Stomach (tissue), 4 donors: ENCODE measurements around the gene KHDRBS2.

Source experiments
- EP300 ChIP-seq: sonication (generic); formaldehyde crosslinking; IDR thresholded peaks from one replicate; pipeline ENCODE4 v1.6.1; 2017; ENCODE audit warnings: antibody characterized with exemption
- POLR2A ChIP-seq, 4 donors: fragments of 450-650 bp; IDR thresholded peaks; one replicate each; pipeline ENCODE4 v1.6.1; 2016; ENCODE audit warnings: antibody characterized with exemption in 4 of 4, control low read depth in 2 of 4, mild to moderate bottlenecking in 1 of 4, moderate library complexity in 1 of 4
- TF ChIP-seq, protein P1 (sequence below), 7 experiments: fragments of 450-650 bp in 4 of 7; fragments of 200-600 bp in 3 of 7; sonication (generic) in 3 of 7; IDR thresholded peaks; one replicate each; pipeline ENCODE4 v1.5.1; 2016 to 2019; ENCODE audit warnings: antibody characterized with exemption in 7 of 7, control low read depth in 2 of 7, mild to moderate bottlenecking in 1 of 7

DNA sequence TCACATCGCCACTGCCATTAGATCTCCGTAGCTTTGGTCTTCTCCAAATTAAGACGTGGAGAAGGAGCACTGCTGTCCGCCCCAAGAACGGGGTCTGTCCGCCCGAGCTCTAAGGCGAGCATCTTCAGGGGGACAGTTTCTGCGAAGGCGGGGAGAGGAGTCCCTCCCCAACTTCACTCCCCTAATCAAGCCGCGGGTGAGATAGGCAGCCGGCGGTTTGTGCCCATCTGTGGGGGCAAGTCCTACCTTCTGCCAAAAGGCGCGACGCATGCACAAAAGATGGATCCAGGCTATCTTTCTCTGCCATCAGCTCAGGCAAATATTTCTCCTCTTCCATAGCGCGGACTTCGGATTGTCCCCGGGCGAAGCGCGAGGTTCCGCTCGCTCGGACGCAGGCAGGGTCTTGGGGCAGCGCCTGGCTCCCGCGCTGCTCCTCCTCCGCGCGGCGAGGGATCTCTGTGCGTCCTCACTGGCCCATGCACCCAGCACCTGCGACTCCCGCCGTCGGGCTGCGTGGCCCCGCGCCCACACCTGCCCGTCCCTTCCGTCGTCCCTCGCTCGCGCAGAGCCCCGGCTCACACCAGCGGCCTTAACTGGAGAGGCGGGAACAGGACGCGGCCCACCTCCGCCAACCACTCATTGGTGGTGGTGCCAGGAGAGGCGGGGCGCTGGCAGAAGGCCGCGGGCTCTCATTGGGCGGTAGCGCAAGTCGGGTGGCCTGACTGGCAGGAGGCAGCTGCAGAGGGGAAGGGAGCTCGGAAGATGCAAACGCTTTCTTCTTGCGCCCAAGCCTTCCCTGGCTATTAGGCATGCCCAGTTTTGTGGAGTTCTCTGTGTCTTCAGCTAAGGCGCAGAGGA, at the start of gene KHDRBS2:
- TF ChIP-seq, protein P1, sequence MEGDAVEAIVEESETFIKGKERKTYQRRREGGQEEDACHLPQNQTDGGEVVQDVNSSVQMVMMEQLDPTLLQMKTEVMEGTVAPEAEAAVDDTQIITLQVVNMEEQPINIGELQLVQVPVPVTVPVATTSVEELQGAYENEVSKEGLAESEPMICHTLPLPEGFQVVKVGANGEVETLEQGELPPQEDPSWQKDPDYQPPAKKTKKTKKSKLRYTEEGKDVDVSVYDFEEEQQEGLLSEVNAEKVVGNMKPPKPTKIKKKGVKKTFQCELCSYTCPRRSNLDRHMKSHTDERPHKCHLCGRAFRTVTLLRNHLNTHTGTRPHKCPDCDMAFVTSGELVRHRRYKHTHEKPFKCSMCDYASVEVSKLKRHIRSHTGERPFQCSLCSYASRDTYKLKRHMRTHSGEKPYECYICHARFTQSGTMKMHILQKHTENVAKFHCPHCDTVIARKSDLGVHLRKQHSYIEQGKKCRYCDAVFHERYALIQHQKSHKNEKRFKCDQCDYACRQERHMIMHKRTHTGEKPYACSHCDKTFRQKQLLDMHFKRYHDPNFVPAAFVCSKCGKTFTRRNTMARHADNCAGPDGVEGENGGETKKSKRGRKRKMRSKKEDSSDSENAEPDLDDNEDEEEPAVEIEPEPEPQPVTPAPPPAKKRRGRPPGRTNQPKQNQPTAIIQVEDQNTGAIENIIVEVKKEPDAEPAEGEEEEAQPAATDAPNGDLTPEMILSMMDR (IDR thresholded peaks at IDR 0.05) = no peak
- no peak for TF ChIP-seq POLR2A (IDR thresholded peaks at IDR 0.05)
- no peak for TF ChIP-seq EP300
